Mesodermal cell (in vitro differentiated cells): ENCODE results near the gene VRK1.
"Not testable (repeated sequence)": the region's sequence is repeated elsewhere in the genome, so short reads cannot be mapped to it uniquely, and the experiment has no call there.

ENCODE experiments used
- H3K27ac ChIP-seq: 2 replicates; pipeline ENCODE4 v1.7.0; 2013; ENCODE audit warnings: mild to moderate bottlenecking, low read depth, low read length, moderate library complexity; ENCODE audit not compliant: severe bottlenecking
- H3K36me3 ChIP-seq: 2 replicates; pipeline ENCODE4 v1.7.1; 2013; ENCODE audit warnings: mild to moderate bottlenecking, low read length, moderate library complexity; ENCODE audit not compliant: control insufficient read depth, insufficient read depth
- H3K4me1 ChIP-seq: one replicate; pipeline ENCODE4 v1.7.1; 2013; ENCODE audit warnings: mild to moderate bottlenecking, low read length; ENCODE audit not compliant: insufficient read depth, control insufficient read depth, poor library complexity, severe bottlenecking
- H3K4me3 ChIP-seq: 2 replicates; pipeline ENCODE4 v1.7.0; 2013; ENCODE audit warnings: low read length, control low read depth, mild to moderate bottlenecking; ENCODE audit not compliant: insufficient read depth, poor library complexity, severe bottlenecking; ENCODE audit errors: extremely low read depth
- H3K9me3 ChIP-seq: 2 replicates; pipeline ENCODE4 v1.7.1; 2013; ENCODE audit warnings: mild to moderate bottlenecking, low read length, moderate library complexity; ENCODE audit not compliant: control insufficient read depth
- WGBS, 2 experiments: methylation state at CpG; one replicate each; pipeline ENCODE4 v1.1.5; 2013; ENCODE audit warnings: missing lambda C conversion rate in 2 of 2; ENCODE audit not compliant: insufficient coverage in 2 of 2; 5-methylcytosine and 5-hydroxymethylcytosine counted together

VRK1 gene

GRCh38 chr14:96762650-96763049 is 34.5 kb upstream of the VRK1 start:
- Histone ChIP-seq H3K27ac (no peak overlapping the region), H3K9me3 (no peaks in the 10 kb centered on the region), H3K4me3 (peak overlapping the region; percentile 16), H3K36me3 (no peaks in the 10 kb centered on the region), H3K4me1 (no peaks in the 10 kb centered on the region)
- WGBS, 2 experiments, result 36% methylated on average over 2 of the region's 3 CpGs; no CpG with 5 or more reads in 1 of the 2 experiments

GRCh38 chr14:96764012-96764411 is 33.2 kb upstream of the VRK1 start:
- Histone ChIP-seq H3K9me3 (no peaks in the 10 kb centered on the region), H3K36me3 (no peaks in the 10 kb centered on the region), H3K4me1 (no peaks in the 10 kb centered on the region), H3K27ac (no peak overlapping the region), H3K4me3 (no peak overlapping the region)
- 84 to 89% methylated on average over 7 of the region's 7 CpGs for WGBS, 2 experiments

- not testable (repeated sequence) for H3K9me3 ChIP-seq, H3K4me1 ChIP-seq, H3K27ac ChIP-seq, H3K4me3 ChIP-seq, H3K36me3 ChIP-seq
- no CpG with 5 or more reads among the region's 1 CpG for WGBS, 2 experiments
Observed at GRCh38 chr14:96765205-96765604, 32.0 kb upstream of the VRK1 start.

- Histone ChIP-seq H3K4me3 (no peak overlapping the region), H3K27ac (no peak overlapping the region), H3K9me3 (no peaks in the 10 kb centered on the region), H3K4me1 (no peaks in the 10 kb centered on the region), H3K36me3 (no peaks in the 10 kb centered on the region)
- WGBS, 2 experiments, result 88 to 89% methylated on average over 4 of the region's 5 CpGs
Observed at GRCh38 chr14:96772929-96773328, 24.3 kb upstream of the VRK1 start.

GRCh38 chr14:96776791-96777190 is 20.4 kb upstream of the VRK1 start:
- H3K9me3 ChIP-seq, result no peaks in the 10 kb centered on the region
- H3K4me1 ChIP-seq, result no peaks in the 10 kb centered on the region
- WGBS, 2 experiments, result 91 to 95% methylated on average over 3 to 4 of the region's 4 CpGs
- no peaks in the 10 kb centered on the region for H3K36me3 ChIP-seq
- no peak overlapping the region for H3K27ac ChIP-seq
- no peak overlapping the region for H3K4me3 ChIP-seq

- Histone ChIP-seq H3K27ac (no peak overlapping the region), H3K4me3 (no peak overlapping the region), H3K36me3 (no peaks in the 10 kb centered on the region), H3K9me3 (no peaks in the 10 kb centered on the region), H3K4me1 (no peaks in the 10 kb centered on the region)
- 90 to 100% methylated on average over 3 of the region's 3 CpGs for WGBS, 2 experiments
Observed at GRCh38 chr14:96780500-96780899, 16.7 kb upstream of the VRK1 start.

GRCh38 chr14:96781371-96781770 is 15.8 kb upstream of the VRK1 start:
- H3K4me1 ChIP-seq, result no peaks in the 10 kb centered on the region
- H3K9me3 ChIP-seq, result no peaks in the 10 kb centered on the region
- H3K36me3 ChIP-seq, result no peaks in the 10 kb centered on the region
- no peak overlapping the region for H3K4me3 ChIP-seq
- WGBS, 2 experiments, result 67 to 93% methylated on average over 1 of the region's 3 CpGs
- H3K27ac ChIP-seq, result no peak overlapping the region

- Histone ChIP-seq H3K4me3 (no peak overlapping the region), H3K27ac (no peak overlapping the region), H3K9me3 (no peaks in the 10 kb centered on the region), H3K4me1 (no peaks in the 10 kb centered on the region), H3K36me3 (no peaks in the 10 kb centered on the region)
- 84 to 94% methylated on average over 5 to 8 of the region's 8 CpGs for WGBS, 2 experiments
Observed at GRCh38 chr14:96782436-96782835, 14.7 kb upstream of the VRK1 start.

- H3K9me3 ChIP-seq, result no peaks in the 10 kb centered on the region
- H3K4me1 ChIP-seq, result no peaks in the 10 kb centered on the region
- H3K36me3 ChIP-seq, result no peaks in the 10 kb centered on the region
- no peak overlapping the region for H3K27ac ChIP-seq
- H3K4me3 ChIP-seq, result no peak overlapping the region
- 80 to 95% methylated on average over 3 to 4 of the region's 10 CpGs for WGBS, 2 experiments
Observed at GRCh38 chr14:96783043-96783914, 13.9 kb upstream of the VRK1 start.

GRCh38 chr14:96783915-96784224 is 13.3 kb upstream of the VRK1 start:
- H3K4me3 ChIP-seq, result no peak overlapping the region
- WGBS, 2 experiments, result 93 to 94% methylated on average over 4 of the region's 4 CpGs

GRCh38 chr14:96790186-96790585 is 7.0 kb upstream of the VRK1 start:
- Histone ChIP-seq H3K36me3 (no peaks in the 10 kb centered on the region), H3K4me3 (no peak overlapping the region), H3K4me1 (no peaks in the 10 kb centered on the region), H3K27ac (no peak overlapping the region), H3K9me3 (no peaks in the 10 kb centered on the region)
- no CpG with 5 or more reads among the region's 3 CpGs for WGBS, 2 experiments

More at GRCh38 chr14:96783915-96784224, 13.3 kb upstream of the VRK1 start:
- no peak overlapping the region for H3K27ac ChIP-seq
- no peaks in the 10 kb centered on the region for H3K4me1 ChIP-seq
- H3K9me3 ChIP-seq, result no peaks in the 10 kb centered on the region
- no peaks in the 10 kb centered on the region for H3K36me3 ChIP-seq
